Left kidney (tissue), 2 donors: Measurements from ENCODE around the gene FAM241B. TPM values are rescaled to one million over a fixed set of nuclear protein-coding genes. Genes with fewer than 3 reads are reported as not detected.

Source experiments
- DNase-seq: peaks from one replicate; pipeline ENCODE4 v3.0.0-alpha.2; 2013
- polyA plus RNA-seq: library from polyadenylated mRNA; unstranded; fragments of 120-200 nt; gene quantifications from one replicate; pipeline ENCODE4 v1.2.1, GENCODE V29; 2013; ENCODE audit not compliant: insufficient read length

The FAM241B gene
- polyA plus RNA-seq, 1 donor, result 10.9 TPM

GRCh38 chr10:69633673-69634635, 3.9 kb downstream of the FAM241B start:
- no peak for DNase-seq

- DNase-seq, result no peak
Measured at GRCh38 chr10:69634759-69635425, 4.8 kb downstream of the FAM241B start.

GRCh38 chr10:69635428-69636272, 5.6 kb downstream of the FAM241B start:
- no peak for DNase-seq

DNA sequence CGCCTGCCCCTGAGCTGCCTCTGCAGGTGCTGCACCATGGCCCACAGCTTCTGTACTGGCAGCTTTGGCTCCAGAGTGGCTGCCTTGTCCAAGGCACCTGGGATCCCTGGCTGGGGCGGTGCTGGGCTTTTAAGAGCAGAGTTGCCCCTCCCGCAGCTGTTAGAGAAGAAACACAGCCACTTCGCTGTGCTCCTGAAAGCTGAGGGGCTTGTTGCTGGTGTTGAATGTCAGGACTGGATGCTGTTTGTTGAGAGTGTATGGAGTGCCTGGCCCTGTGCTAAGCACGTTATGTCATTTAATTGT, 6.2 kb downstream of the FAM241B start:
- DNase-seq, result no peak

DNA sequence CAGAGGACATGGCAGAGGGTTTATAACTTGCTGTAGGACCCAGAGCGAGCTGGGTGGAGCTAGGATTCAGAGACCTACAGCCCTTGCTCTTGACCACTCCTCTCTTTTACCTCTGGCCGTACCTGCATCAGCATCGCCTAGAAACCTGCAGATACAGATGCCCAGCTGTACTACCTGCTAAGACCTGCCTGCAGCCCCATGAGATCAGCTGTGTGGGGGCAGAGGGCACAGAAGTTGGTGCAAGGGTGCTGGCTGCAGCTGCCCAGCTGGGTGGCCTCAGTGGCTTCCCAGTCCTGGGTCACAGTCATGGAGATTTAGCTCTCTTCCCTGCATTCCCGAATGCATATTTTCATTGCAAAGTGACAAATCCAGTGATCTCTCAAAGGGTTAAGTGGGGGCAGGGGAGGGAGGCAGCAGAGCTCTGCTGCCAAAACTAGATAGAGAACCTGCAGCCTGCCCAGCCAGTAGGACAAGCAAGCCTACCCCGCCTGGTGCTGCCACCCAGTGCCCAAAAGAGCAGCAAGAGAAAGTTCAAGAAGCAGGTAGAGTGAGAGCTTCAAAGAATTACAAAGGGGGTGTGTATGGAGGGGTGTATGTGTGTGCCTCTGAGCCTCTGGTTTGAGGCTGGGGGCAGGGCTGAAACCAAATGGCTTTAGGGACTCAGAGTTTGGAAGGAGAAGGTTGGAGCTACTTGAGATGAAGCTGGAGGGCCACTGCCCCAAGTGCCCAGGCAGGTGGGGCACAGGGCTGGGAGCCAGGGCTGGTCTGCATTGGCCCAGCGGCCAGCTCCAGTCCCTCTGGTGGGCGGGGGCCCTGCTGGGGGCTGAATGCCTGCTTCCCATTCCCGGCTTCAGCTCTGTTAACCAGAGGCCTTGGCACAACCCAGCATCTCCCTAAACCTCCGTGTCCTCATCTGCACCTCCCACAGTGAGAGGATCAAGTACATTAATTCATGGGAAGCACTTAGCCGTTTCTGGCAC, 6.9 kb downstream of the FAM241B start:
- no peak for DNase-seq

DNA sequence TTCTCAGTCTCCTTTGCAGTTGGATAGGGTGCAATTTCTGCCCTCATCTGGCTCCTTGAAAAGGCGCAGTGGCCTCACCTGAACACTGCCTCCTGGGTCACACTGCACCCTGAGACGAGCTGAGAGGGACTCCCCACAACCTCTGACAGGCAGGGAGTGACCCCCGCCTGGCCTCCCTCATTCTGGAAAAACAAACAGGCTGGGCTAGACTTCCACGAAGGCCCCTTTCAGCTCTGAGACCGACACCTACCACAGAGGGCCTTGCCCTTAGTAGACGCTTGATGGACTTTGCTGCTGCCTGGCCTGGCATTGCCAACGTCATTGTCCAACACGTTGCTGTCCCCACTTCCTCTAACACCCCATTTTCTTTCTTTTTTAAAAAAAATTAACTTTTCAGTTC, 8.6 kb downstream of the FAM241B start:
- DNase-seq, result no peak

DNA sequence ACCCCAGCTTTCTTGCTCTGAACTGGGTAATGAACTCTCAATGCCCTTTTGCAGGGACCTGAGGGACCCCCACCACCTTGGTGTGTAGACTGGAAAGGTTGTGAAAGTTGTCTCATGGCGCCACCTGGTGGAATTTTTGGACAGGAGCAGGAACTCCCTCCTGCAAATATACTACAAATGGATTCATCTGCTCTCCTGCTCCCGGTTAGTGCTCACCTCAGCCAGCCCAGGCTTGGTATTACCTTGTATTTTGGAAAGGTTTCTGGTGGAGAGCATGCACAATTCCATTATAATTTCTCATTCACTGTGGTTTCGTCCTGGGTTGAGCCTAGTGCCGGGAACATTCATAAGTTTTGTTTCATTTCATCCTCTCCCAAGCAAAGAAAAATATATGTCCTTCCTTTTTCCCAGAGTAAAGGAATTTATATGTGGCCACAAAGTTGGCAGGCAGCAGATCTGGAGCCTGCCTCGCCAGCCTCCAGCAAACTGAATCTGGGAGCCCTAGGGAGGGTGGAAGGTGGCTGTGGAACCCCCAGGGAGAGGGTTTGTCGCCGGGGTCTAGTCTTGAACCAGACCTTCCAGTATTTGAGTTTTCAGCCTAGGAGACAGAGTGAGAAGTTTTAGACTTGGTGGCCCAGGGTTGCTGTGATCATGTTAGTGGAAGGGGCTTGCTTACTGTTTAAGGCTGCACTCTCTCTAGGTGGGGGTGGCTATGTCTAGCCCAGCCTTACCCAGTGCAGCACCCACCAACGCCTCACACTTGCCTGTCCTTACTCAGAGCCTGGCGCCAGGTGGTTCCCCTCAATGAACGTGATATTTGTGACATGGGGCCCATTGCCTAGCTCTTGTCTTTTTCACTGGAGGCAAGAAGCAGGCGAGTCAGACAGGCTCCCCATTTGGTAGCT, 9.5 kb downstream of the FAM241B start:
- peak; percentile 69 for DNase-seq

DNA sequence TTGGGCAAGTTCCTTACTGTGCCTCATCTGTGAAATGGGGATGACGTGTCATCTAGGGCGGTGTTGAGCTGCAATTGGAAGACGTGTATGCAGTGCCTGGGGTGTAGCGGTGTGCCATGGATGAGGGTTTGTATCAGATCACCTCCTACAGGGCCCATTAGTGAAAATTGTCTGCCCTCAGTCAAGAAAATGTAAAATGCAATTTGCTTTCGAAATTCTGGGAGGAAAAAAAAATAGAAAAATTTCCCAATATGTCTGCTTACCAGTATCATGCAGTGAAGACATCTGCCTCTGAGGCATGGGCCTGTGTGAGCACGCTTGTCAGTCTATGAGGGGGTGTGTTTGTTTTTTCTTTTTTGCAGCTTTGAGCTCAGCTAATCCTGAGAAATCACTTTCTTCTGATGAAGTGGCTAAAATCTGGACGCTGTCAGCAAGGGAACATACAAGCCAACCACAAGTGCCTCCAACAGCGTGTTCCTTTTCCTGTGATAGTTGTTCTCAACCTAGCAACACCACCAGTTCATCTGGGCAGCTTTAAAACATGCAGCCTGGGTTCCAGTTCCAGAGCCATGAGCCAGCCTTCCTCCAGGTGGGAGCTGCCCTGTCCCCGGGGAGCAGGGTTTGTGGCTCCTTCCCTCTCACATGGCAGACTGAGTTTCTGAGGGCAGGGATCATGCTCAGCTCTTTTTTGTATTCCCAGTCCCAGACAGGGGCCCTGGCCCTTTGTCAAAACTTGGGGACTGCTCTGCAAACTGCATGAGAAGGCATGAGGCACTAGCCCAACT, 10.3 kb downstream of the FAM241B start:
- no peak for DNase-seq

DNA sequence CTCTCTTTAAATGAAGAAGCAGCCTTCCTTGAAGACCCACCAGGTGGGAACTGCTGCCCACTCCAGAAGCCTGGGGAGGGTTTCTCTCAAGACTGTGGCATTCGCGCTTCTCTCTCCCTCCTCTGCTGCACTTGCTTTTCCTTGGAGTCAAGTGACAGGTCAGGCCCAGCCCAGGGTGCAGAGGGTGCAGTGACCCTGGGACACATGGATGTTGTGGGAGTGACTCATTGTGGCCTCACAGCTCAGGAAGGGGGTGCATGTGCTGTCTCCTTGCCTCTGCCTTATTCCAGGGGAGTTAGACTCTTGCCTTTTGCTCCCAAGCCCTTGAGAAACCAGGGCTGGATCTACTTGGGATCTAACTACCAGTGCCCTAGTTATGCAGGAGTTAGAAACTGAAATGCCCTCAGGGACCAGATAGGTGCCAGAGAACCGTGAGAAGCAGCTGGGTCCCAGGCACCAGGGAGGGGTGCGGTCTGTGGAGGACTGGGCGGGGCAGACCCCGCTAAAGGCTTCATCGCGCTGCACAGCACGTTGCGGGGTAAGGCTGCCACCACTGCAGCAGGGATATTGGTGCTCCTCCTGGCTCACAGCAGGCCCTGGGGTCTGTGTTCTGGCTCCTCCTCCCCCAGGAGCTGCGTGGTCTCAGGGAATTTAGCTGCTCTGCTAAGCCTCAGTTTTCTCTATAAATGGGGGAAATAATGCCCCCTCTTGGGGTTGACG, 11.4 kb downstream of the FAM241B start:
- no peak for DNase-seq

- DNase-seq, result no peak
Measured at GRCh38 chr10:69642747-69643146, 12.7 kb downstream of the FAM241B start.

DNA sequence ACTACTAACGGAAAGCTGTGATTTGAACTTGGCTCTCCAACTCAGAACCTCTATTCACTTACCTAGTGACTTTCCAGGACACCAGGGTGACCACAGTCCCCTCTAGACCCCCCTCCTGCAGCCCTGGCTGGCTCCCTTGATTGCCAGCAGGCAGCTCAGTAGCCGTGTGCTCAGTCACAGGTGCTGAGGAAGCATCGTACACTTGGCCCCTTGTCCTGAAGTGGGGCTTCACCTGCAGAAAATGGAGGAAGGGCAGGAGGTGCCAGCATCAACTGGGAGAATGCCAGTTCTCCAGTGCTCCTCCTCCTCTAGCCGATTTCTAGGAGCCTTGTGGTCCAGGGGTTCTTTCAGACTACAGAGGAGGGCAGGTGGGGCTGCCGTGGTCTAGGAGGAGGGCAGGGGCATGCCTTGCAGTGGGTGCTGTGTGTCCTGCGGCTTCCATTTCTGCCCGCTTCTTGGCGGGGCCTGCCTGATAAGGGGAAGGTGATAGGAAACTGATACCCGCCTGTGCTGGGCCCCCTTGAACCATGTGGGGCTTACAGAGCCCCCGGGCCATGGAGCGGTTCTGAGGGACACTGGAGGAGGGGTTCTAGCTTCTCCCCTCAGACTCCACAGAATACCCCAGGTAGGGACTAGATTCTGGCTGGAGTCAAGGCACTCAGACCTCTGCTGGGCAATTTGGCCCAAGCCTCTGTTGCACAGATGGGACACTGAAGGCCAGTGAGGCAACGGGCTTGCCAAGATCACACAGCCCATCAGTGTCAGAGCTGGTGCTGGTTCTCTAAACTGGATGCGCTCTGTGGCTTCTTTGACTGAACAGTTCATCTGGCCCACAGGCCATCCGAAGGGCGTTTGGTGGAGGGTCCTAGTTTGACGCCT, 14.0 kb downstream of the FAM241B start:
- DNase-seq, result no peak

GRCh38 chr10:69644658-69645295, 14.7 kb downstream of the FAM241B start:
- DNase-seq, result peak; percentile 71

- no peak for DNase-seq
Measured at GRCh38 chr10:69645296-69646184, 15.5 kb downstream of the FAM241B start.

GRCh38 chr10:69646185-69647060, 16.4 kb downstream of the FAM241B start:
- peak; percentile 48 for DNase-seq

DNA sequence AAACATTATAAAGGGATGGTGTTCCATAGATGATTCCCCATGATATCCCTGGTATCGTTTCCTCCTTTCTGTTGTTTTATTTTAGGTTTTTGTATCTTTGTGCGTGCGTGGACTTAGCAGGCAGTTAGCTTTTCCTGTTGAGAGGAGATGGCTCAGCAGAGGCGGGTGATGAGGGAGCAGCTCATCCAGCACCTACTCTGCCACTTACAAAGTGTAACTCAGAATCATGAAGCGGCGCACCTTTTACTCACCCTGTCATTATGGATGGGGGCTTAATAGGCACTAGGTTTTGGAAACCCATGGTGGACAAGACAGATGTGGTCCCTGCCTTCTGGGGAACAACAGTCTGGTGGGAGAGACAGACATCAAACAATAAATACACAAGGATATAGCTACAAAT, 17.1 kb downstream of the FAM241B start:
- DNase-seq, result no peak
